Ammon's horn (tissue), 1 donor: ENCODE data around the gene GHRL.

Experiments used
- DNase-seq: peaks from one replicate; pipeline ENCODE4 v3.0.0-alpha.2; 2016; ENCODE audit warnings: low spot score

GHRL gene

GRCh38 chr3:10244009-10244408 lies 48.7 kb downstream of the GHRL start:
- DNase-seq, result no peak

- no peak for DNase-seq
Measured at GRCh38 chr3:10242182-10243065, 50.3 kb downstream of the GHRL start.

- no peak for DNase-seq
Measured at GRCh38 chr3:10240799-10241198, 51.9 kb downstream of the GHRL start.

GRCh38 chr3:10238345-10239183 lies 54.2 kb downstream of the GHRL start:
- no peak for DNase-seq
